H9 (cell line): ENCODE data around the gene DACT2. TPM values are rescaled to one million over a fixed set of nuclear protein-coding genes. Genes with fewer than 3 reads are reported as not detected.

Experiments used
- DNase-seq: peaks from one replicate; pipeline ENCODE4 v3.0.0-alpha.2; 2017
- H2AFZ ChIP-seq: one replicate; pipeline ENCODE4 v1.6.1; 2013; ENCODE audit warnings: mild to moderate bottlenecking, low read length, control low read depth, moderate library complexity
- H2AK5ac ChIP-seq: 2 replicates; pipeline ENCODE4 v1.6.1; 2013; ENCODE audit warnings: low read length, control low read depth, mixed read lengths; ENCODE audit not compliant: insufficient read length
- H2BK120ac ChIP-seq: one replicate; pipeline ENCODE4 v1.6.1; 2013; ENCODE audit warnings: low read depth, mild to moderate bottlenecking, low read length, control low read depth, inconsistent platforms; ENCODE audit not compliant: poor library complexity, severe bottlenecking
- H2BK12ac ChIP-seq: 2 replicates; pipeline ENCODE4 v1.6.1; 2013; ENCODE audit warnings: low read length, control low read depth, mixed read lengths, low read depth; ENCODE audit not compliant: insufficient read length
- H2BK15ac ChIP-seq: 2 replicates; pipeline ENCODE4 v1.6.1; 2013; ENCODE audit warnings: low read depth, low read length, control low read depth
- H2BK20ac ChIP-seq: one replicate; pipeline ENCODE4 v1.6.1; 2013; ENCODE audit warnings: low read depth, mild to moderate bottlenecking, low read length, control low read depth, inconsistent platforms; ENCODE audit not compliant: poor library complexity, severe bottlenecking
- H2BK5ac ChIP-seq: 2 replicates; pipeline ENCODE4 v1.6.1; 2013; ENCODE audit warnings: low read length, control low read depth, mixed read lengths; ENCODE audit not compliant: insufficient read length
- H3K14ac ChIP-seq: 2 replicates; pipeline ENCODE4 v1.6.1; 2013; ENCODE audit warnings: low read length, control low read depth; ENCODE audit not compliant: insufficient read depth
- H3K18ac ChIP-seq: 2 replicates; pipeline ENCODE4 v1.6.1; 2013; ENCODE audit warnings: low read depth, mild to moderate bottlenecking, mixed read lengths, low read length, control low read depth; ENCODE audit not compliant: insufficient read length
- H3K23ac ChIP-seq: 2 replicates; pipeline ENCODE4 v1.6.1; 2013; ENCODE audit warnings: low read length, control low read depth, mixed read lengths, low read depth; ENCODE audit not compliant: insufficient read length
- H3K23me2 ChIP-seq: 2 replicates; pipeline ENCODE4 v1.6.1; 2013; ENCODE audit warnings: low read depth, mild to moderate bottlenecking, mixed read lengths, low read length, control low read depth; ENCODE audit not compliant: insufficient read length, poor library complexity, severe bottlenecking
- H3K27ac ChIP-seq: 2 replicates; pipeline ENCODE4 v1.5.1; 2013; ENCODE audit warnings: low read length, control low read depth, mixed read lengths, low read depth; ENCODE audit not compliant: insufficient read length
- H3K27me3 ChIP-seq: 2 replicates; pipeline ENCODE4 v1.6.1; 2013; ENCODE audit warnings: low read length, control low read depth, inconsistent platforms; ENCODE audit not compliant: insufficient read depth
- H3K4ac ChIP-seq: 2 replicates; pipeline ENCODE4 v1.6.1; 2013; ENCODE audit warnings: low read depth, mild to moderate bottlenecking, control low read depth, inconsistent platforms, low read length, moderate library complexity
- H3K4me1 ChIP-seq: 2 replicates; pipeline ENCODE4 v1.6.1; 2013; ENCODE audit warnings: low read length, control low read depth, inconsistent platforms; ENCODE audit not compliant: insufficient read depth
- H3K4me2 ChIP-seq: 2 replicates; pipeline ENCODE4 v1.6.1; 2013; ENCODE audit warnings: low read length, control low read depth, mixed read lengths; ENCODE audit not compliant: insufficient read length, insufficient read depth
- H3K56ac ChIP-seq: 2 replicates; pipeline ENCODE4 v1.6.1; 2013; ENCODE audit warnings: low read depth, mild to moderate bottlenecking, mixed read lengths, low read length, control low read depth; ENCODE audit not compliant: insufficient read length
- H3K79me1 ChIP-seq: 2 replicates; pipeline ENCODE4 v1.6.1; 2013; ENCODE audit warnings: low read depth, mild to moderate bottlenecking, moderate library complexity, low read length, control low read depth, inconsistent platforms; ENCODE audit not compliant: insufficient read depth, poor library complexity, severe bottlenecking
- H3K79me2 ChIP-seq: 2 replicates; pipeline ENCODE4 v1.6.1; 2013; ENCODE audit warnings: low read length, control low read depth, inconsistent platforms; ENCODE audit not compliant: insufficient read depth
- H3K9ac ChIP-seq: 2 replicates; pipeline ENCODE4 v1.6.1; 2013; ENCODE audit warnings: low read length, control low read depth, mixed read lengths; ENCODE audit not compliant: insufficient read length; ENCODE audit errors: extremely low read depth
- H3K9me3 ChIP-seq: one replicate; pipeline ENCODE4 v1.6.1; 2013; ENCODE audit warnings: low read depth, low read length, inconsistent platforms; ENCODE audit not compliant: control insufficient read depth
- H3T11ph ChIP-seq: one replicate; pipeline ENCODE4 v1.6.1; 2013; ENCODE audit warnings: mild to moderate bottlenecking, low read length, control low read depth, inconsistent platforms
- H4K20me1 ChIP-seq: one replicate; pipeline ENCODE4 v1.6.1; 2013; ENCODE audit not compliant: control insufficient read depth, insufficient read length, insufficient read depth
- H4K5ac ChIP-seq: 2 replicates; pipeline ENCODE4 v1.6.1; 2013; ENCODE audit warnings: low read depth, mild to moderate bottlenecking, mixed read lengths, low read length, control low read depth; ENCODE audit not compliant: insufficient read length
- H4K8ac ChIP-seq: replicated peaks from 2 replicates; pipeline ENCODE4 v1.6.1; 2013; ENCODE audit warnings: low read length, control low read depth, mixed read lengths, low read depth; ENCODE audit not compliant: insufficient read length
- H4K91ac ChIP-seq: 2 replicates; pipeline ENCODE4 v1.6.1; 2013; ENCODE audit warnings: low read depth, mild to moderate bottlenecking, moderate library complexity, mixed read lengths, low read length, control low read depth; ENCODE audit not compliant: insufficient read length
- H3K27ac Mint-ChIP-seq, 3 experiments: 2 replicates in 2 of 3; 3 replicates in 1 of 3; pipeline ENCODE4 v1.8.0; 2020 to 2021; ENCODE audit warnings: mixed read lengths in 3 of 3, mild to moderate bottlenecking in 1 of 3, moderate library complexity in 1 of 3
- H3K27me3 Mint-ChIP-seq: 2 replicates; pipeline ENCODE4 v1.8.0; 2021; ENCODE audit warnings: low read depth, mild to moderate bottlenecking, moderate library complexity, mixed read lengths
- H3K36me3 Mint-ChIP-seq, 3 experiments: 2 replicates in 2 of 3; 3 replicates in 1 of 3; pipeline ENCODE4 v1.8.0; 2020 to 2021; ENCODE audit warnings: low read depth in 3 of 3, mixed read lengths in 3 of 3; ENCODE audit not compliant: insufficient read depth in 1 of 3
- H3K4me1 Mint-ChIP-seq, 2 experiments: 2 replicates each; pipeline ENCODE4 v1.8.0; 2020; ENCODE audit warnings: mixed read lengths in 2 of 2
- H3K4me3 Mint-ChIP-seq, 2 experiments: 2 replicates in 1 of 2; 3 replicates in 1 of 2; pipeline ENCODE4 v1.8.0; 2020 to 2021; ENCODE audit warnings: mild to moderate bottlenecking in 2 of 2, mixed read lengths in 2 of 2, moderate library complexity in 1 of 2
- H3K9me3 Mint-ChIP-seq, 2 experiments: 2 replicates in 1 of 2; 3 replicates in 1 of 2; pipeline ENCODE4 v1.8.0; 2020; ENCODE audit warnings: mild to moderate bottlenecking in 2 of 2, mixed read lengths in 2 of 2, moderate library complexity in 1 of 2
- WGBS: extraction: QIAGEN DNeasy Blood & Tissue Kit; methylation state at CpG from one replicate; pipeline ENCODE4 v1.1.7; 2013; ENCODE audit warnings: missing lambda C conversion rate, low lambda C conversion rate, mixed read lengths; ENCODE audit not compliant: insufficient read length; ENCODE audit errors: extremely low coverage; 5-methylcytosine and 5-hydroxymethylcytosine counted together
- total RNA-seq: library from RNA; stranded (reverse); gene quantifications from 2 replicates; pipeline ENCODE4 v1.2.1, GENCODE V29; 2021
- TF ChIP-seq, protein P1 (sequence below): fragments of 200-600 bp; sonication (generic); conservative IDR thresholded peaks from 3 replicates; pipeline ENCODE4 v1.8.0; 2021; ENCODE audit warnings: antibody characterized with exemption, mild to moderate bottlenecking

The DACT2 gene
- total RNA-seq, 1 experiment from 2014 or later = 1.8 TPM

DNA sequence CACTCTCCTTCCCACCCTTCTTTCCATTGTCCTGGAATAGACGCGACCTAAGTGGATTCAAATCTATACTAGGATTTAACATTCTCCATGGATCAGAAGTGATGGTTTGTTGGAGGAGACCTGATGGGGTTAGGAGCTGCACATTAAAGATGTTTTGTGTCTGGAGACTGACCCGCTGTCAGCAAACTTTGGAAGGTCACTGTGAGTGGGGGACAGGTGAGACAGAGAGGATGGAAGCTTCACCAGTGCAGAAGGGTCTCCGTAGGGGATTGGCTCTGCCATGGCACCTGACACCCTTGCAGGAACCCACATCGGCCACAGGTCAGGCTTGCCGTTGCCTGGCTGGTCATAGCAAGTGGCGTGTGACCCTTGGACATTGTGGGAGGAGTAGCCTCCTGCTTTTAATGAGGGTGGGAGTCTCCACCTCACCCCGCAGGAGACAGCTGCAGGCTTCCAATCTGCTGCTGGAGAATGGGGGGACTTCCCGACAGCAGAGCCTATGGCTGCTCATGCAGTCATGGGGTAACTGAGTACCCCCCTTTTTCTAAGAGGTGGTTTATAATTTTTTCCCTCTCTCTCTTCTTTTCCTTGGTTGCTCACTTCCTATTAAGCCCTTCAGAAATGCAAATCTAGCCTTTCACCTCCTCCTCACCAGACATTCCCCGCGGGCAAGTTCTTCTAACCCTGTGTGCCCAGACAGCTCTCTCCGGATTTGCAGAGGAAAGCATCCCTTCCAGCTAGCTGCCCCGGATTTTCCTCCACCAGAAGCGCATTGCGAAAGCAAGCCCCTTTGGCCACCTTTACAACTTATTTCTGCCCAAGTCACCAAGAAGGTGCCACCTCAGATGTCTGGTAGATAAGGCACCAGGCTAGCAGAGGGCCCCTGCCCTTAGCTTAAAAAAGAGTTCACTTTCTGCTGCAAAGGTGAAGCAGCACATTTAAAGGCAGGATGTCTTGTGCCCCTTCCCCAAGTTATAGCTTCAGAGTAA lies 53.5 kb downstream of the DACT2 start:
- no peak overlapping the region for H3K4me3 Mint-ChIP-seq
- Histone ChIP-seq H3K4me1 (no peaks in the 10 kb centered on the region; the same call in 1 of the 2 replicates), H3K18ac (no peak overlapping the region)

More for the DNA sequence above, 53.5 kb downstream of the DACT2 start:
- Mint-ChIP-seq H3K36me3 (no peaks in the 10 kb centered on the region; a peak in 1 of 7 replicates), H3K9me3 (no peaks in the 10 kb centered on the region; a peak in 1 of 5 replicates), H3K27me3 (no peaks in the 10 kb centered on the region), H3K4me1 (peaks cover 8 to 10% of the 10 kb centered on the region in 2 experiments), H3K27ac (no peak overlapping the region)
- Histone ChIP-seq H2AK5ac (no peak overlapping the region), H4K91ac (no peak overlapping the region), H3K4me2 (no peak overlapping the region), H2BK5ac (no peak overlapping the region), H3K14ac (no peak overlapping the region), H3K27ac (no peak overlapping the region), H3K4ac (no peak overlapping the region), H3K9me3 (no peaks in the 10 kb centered on the region), H4K5ac (no peak overlapping the region), H2BK120ac (no peak overlapping the region), H2BK12ac (no peak overlapping the region), H3K56ac (no peak overlapping the region), H4K20me1 (no peaks in the 10 kb centered on the region), H2BK15ac (no peak overlapping the region), H3K79me2 (no peaks in the 10 kb centered on the region), H3K23ac (no peak overlapping the region), H3T11ph (no peak overlapping the region), H2AFZ (no peak overlapping the region), H2BK20ac (no peak overlapping the region), H3K23me2 (no peaks in the 10 kb centered on the region), H3K9ac (no peak overlapping the region), H3K27me3 (no peaks in the 10 kb centered on the region), H4K8ac (no peak overlapping the region), H3K79me1 (no peaks in the 10 kb centered on the region)
- no peak for DNase-seq
- no CpG with 5 or more reads among the region's 15 CpGs for WGBS
- TF ChIP-seq, protein P1, sequence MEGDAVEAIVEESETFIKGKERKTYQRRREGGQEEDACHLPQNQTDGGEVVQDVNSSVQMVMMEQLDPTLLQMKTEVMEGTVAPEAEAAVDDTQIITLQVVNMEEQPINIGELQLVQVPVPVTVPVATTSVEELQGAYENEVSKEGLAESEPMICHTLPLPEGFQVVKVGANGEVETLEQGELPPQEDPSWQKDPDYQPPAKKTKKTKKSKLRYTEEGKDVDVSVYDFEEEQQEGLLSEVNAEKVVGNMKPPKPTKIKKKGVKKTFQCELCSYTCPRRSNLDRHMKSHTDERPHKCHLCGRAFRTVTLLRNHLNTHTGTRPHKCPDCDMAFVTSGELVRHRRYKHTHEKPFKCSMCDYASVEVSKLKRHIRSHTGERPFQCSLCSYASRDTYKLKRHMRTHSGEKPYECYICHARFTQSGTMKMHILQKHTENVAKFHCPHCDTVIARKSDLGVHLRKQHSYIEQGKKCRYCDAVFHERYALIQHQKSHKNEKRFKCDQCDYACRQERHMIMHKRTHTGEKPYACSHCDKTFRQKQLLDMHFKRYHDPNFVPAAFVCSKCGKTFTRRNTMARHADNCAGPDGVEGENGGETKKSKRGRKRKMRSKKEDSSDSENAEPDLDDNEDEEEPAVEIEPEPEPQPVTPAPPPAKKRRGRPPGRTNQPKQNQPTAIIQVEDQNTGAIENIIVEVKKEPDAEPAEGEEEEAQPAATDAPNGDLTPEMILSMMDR = no peak
